GM18519 (cell line): ENCODE data around the gene NDUFA13.
"Not testable (repeated sequence)": the region's sequence is repeated elsewhere in the genome, so short reads cannot be mapped to it uniquely, and the experiment has no call there.

Experiments used
- ATAC-seq: cut with Tn5 transposase; IDR thresholded peaks from one replicate; pipeline ENCODE4 v1.9.1; 2021; ENCODE audit warnings: mild to moderate bottlenecking, moderate library complexity; ENCODE audit not compliant: unreplicated experiment, low FRiP score

NDUFA13 gene

GRCh38 chr19:19515642-19516519, at the start of gene NDUFA13:
Gene NDUFA13 (plus strand): TSS chr19:19516225. CDS start chr19:19516239, 14 bp downstream.
- peak; percentile 84 for ATAC-seq

GRCh38 chr19:19468424-19469050, 47.5 kb upstream of the NDUFA13 start:
- no peak for ATAC-seq

DNA sequence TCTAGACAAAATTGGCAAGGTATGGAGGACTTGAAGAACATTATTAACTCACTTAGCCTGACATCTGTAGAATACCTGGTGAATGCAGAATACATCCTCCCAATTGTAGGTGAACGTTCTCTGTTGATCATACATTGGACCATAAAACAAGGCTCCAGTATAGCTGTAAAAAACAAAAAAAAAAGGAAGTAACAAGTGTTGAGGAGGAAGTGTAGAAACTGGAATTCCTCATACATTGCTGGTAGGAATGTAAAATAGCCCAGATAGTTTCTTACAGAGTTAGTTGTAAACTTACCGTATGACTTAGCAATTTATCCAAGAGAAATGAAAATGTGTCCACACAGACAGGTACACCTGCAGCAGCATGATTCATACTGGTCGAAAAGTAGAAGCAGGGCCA, 45.4 kb upstream of the NDUFA13 start:
- no peak for ATAC-seq

DNA sequence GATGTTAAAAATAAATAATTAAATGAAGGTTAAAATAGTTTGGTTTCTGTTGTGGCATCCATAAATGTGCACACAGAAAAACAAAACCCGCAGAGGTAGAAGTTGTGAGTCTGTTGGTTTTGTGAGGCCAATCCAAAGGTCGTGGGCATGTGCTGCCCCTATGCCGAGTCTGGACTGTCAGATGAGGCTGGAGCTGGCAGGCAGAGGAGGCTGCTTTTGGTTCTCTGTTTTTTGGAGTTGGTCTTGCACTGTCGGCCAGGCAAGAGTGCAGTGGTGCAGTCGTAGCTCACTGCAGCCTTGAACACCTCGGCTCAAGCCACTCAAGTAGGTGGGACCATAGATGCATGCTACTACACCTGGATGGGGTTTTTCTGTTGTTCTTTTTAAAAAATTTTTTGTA, 44.3 kb upstream of the NDUFA13 start:
- ATAC-seq, result no peak

- ATAC-seq, result not testable (repeated sequence)
Measured at GRCh38 chr19:19472106-19472505, 43.9 kb upstream of the NDUFA13 start.

- ATAC-seq, result no peak
Measured at GRCh38 chr19:19475015-19475765, 40.8 kb upstream of the NDUFA13 start.

DNA sequence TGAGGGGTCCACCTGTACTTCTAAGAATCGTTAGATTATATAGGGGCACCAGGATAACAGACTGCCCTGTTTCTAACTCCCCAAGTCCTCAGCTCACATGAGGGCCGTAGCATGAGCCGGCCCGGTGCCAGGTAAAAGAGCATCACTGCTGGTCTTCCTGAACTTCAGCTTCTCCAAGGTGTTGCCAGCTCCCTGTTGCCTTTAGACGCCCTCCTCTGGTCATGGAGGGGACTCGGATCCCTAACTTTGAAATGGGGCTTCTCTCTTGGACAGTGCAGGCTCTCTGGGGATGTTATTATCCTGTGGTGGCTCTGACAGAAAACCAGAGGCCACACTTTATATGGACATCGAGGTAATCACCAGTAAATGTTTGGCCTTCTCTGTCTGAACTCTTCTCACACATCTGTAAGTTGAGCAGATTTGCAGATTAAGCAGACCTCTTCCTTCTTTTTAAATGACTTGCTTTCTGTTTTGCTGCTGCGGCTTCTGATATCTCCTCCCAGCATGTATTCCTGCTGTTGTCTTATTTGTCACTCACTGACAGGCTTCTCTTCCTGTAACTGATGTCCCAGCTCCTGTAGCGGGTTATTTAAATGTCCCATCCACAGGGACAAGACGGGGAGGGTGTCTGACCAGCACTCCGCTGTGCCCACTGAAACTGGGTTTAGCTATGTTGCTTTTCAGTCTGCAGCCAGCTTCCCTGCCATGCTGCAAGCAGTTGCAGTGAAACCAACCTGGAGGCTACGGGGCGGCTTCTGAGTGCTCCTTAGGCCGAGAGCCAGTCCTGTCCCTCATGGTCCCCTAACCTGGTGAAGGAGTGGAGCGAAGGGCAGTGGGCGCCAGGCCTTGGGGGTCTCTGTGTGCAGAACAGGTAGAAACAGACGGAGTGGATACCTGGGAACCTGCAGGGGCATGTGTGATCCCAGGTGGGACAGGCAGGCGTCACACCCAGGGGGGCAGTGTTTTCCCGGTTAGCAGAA, 39.9 kb upstream of the NDUFA13 start:
- ATAC-seq, result no peak

DNA sequence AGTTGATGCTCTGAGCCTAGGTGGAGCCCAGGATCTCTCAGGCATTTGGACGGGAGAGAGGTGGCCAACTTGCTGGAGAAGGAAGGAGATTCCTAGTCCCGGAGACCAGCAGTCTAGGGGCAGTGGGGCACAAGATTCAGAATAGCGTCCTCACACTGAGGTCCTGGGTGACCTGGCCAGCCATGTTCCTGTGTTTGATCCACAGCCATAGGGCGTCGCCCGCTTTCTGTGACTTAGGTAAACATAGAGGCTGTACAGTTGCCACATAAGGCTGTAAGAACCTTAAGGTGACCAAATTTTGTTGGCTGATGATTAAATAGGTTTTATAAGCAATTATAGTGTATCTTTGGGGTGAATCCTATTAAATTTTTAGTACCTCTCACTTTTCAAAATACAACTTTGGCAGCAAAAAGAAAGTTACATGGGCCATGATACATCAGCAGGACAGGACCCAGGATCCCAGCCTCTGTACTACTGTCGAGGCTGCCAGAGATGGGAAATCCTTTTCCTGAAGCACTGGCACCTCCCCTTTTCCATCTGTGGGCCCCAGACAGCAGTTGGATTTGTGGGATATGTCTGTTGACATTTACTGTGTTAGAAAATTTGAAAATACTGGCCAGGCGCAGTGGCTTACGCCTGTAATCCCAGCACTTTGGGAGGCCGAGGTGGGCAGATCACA, 38.2 kb upstream of the NDUFA13 start:
- ATAC-seq, result no peak

- ATAC-seq, result no peak
Measured at GRCh38 chr19:19480688-19481087, 35.3 kb upstream of the NDUFA13 start.

- no peak for ATAC-seq
Measured at GRCh38 chr19:19482809-19483596, 33.0 kb upstream of the NDUFA13 start.

GRCh38 chr19:19485161-19485997, 30.6 kb upstream of the NDUFA13 start:
- ATAC-seq, result no peak

DNA sequence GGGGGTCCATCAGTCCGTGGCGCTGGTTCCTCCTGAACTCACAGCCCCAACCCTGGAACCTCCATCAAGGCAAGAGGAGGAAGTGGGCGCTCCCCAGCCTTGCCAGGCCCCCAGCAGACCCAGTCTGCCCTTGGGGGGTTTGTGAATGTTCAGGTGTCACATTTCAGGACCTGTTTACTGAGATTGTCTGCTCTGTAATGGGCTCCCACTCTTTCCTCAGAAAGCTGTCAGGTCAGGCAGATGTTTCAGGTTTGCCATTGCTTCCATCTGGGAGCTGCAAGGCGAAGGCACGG, 30.1 kb upstream of the NDUFA13 start:
- ATAC-seq, result no peak

DNA sequence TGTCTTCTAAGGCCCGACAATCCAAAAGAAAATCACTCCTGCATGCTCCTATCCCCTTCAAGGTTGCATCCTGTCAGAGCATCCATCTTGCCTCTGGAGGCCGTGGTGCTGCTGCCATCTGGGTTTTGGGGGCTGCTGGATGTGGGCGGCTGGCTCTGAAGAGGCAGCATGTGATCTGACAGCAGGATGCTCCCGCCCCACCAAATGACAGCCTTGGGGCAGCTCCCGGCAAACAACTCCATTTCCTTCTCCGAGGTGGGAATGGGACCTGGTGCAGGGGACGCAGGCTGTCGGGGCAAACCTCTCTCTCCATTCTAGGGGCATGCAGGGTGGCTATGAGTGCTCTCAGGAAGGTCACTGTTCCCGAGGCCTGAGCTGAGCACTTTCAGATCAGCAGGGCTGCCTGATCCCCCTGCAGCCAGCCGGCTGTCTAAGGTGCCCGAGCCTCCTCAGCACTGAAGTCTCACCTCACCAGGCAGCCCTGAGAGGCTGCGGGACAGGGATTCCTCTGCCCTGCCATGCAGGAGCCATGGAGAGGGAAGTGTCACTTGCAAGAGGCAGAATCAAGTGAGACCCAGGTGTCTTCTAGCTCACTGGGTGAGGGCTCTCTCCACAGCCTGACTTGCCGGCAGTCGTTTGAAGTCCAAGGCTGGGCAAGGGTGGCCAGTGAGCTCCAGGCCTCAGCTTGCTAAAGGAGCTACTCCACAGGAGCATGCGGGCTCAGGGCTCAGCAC, 29.5 kb upstream of the NDUFA13 start:
- ATAC-seq, result no peak

DNA sequence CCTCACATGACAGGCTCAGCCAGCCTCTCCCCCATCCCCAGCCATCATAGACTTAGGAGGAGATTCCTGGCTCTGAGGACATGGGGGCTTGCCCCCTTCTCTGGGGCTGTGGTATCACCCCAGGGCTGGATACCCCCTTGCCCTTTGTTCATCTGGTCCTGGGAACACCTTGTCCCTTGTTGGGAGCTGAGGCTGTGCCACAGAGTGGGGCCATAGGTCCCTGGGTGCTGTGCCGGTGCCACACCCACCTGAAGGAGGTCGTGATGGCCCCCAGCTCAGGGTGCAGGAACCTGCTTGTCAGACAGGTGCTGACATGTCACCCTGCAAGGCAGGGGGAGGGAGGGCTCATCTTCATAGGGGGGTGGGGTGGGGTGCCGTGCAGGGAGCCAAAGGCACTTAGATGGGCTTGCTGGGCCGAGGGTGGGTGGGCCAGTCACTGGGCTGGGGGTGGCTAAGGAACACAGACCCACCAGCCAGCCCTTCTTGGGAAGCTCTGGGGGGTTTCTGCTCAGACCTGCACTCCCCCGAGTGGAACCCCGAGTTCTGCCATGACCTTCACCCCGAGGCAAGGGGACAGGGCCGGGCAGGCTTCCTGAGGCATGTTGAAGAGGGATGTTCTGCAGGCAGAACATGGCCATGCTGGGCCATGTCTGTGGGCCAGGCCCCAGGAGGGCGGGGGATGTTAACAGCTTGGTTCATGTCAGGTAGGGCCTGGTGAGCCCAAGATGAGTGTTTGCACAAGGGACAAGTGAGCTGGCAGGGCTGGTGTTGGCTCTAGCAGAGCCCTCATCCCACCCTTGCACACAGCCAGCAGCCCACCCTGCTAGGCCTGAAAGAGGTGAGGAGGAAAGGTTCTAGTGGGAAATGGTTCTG, 28.7 kb upstream of the NDUFA13 start:
- no peak for ATAC-seq

- ATAC-seq, result no peak
Measured at GRCh38 chr19:19487950-19488874, 27.8 kb upstream of the NDUFA13 start.
